Esophagus squamous epithelium (tissue), 5 donors: ENCODE measurements around the gene CMTR1. TPM values are rescaled to one million over a fixed set of nuclear protein-coding genes. Genes with fewer than 3 reads are reported as not detected.
A peak's percentile ranks its signal among the peaks of the same experiment; 100 is the strongest.

Source experiments
- DNase-seq: peaks from one replicate; lab custom pipeline; 2025; lab: John Stamatoyannopoulos, UW
- H3K27ac ChIP-seq, 4 donors: fragments of 200-600 bp; sonication (generic); one replicate each; pipeline ENCODE4 v1.5.1; 2016 to 2019; ENCODE audit warnings: mild to moderate bottlenecking in 1 of 4
- H3K27me3 ChIP-seq, 4 donors: fragments of 200-600 bp; sonication (generic); 1 replicate in 3 of 4; 2 replicates in 1 of 4; pipeline versions ENCODE4 v1.5.1 to v1.6.0; 2017 to 2021; ENCODE audit warnings: antibody characterized with exemption in 1 of 4
- H3K36me3 ChIP-seq, 3 donors: fragments of 200-600 bp; sonication (generic); one replicate each; pipeline ENCODE4 v1.5.1; 2016 to 2019
- H3K4me1 ChIP-seq, 3 donors: fragments of 200-600 bp; sonication (generic); one replicate each; pipeline ENCODE4 v1.5.1; 2017 to 2019
- H3K4me3 ChIP-seq, 4 donors: fragments of 200-600 bp; sonication (generic); 1 replicate in 3 of 4; 2 replicates in 1 of 4; pipeline ENCODE4 v1.5.1; 2016 to 2019; ENCODE audit warnings: mild to moderate bottlenecking in 2 of 4, moderate library complexity in 1 of 4
- H3K9me3 ChIP-seq, 3 donors: fragments of 200-600 bp; sonication (generic); one replicate each; pipeline ENCODE4 v1.5.1; 2016 to 2019
- CTCF ChIP-seq, 6 experiments: fragments of 450-650 bp in 4 of 6; fragments of 200-600 bp in 2 of 6; sonication (generic) in 2 of 6; IDR thresholded peaks; one replicate each; pipeline ENCODE4 v1.5.1; 2016 to 2019; ENCODE audit warnings: antibody characterized with exemption in 6 of 6, mild to moderate bottlenecking in 4 of 6, moderate library complexity in 4 of 6
- POLR2A ChIP-seq, 4 donors: fragments of 450-650 bp; IDR thresholded peaks; one replicate each; pipeline ENCODE4 v1.6.1; 2017; ENCODE audit warnings: antibody characterized with exemption in 4 of 4, mild to moderate bottlenecking in 4 of 4, moderate library complexity in 3 of 4
- WGBS, 2 donors: methylation state at CpG; one replicate each; pipeline ENCODE4 v1.1.5; 2018; 5-methylcytosine and 5-hydroxymethylcytosine counted together
- intact Hi-C: fragments of 100-400 bp; cut with DNase I; formaldehyde crosslinking; loops from one replicate; pipeline ENCODE4 v1.15.0; 2022
- total RNA-seq, 4 donors: library from RNA; depleted of rRNA; stranded (reverse); fragments of >200 nt; gene quantifications; one replicate each; pipeline ENCODE4 v1.1.0, GENCODE V29; 2016
- donor health status: DM: yes; HTN: yes; CAD: no.

Gene CMTR1
- total RNA-seq, 4 donors from 2014 or later = 15.2 to 30.5 (median 20.5) TPM

- no peak overlapping the region for H3K27ac ChIP-seq
- WGBS, 2 donors = 81 to 91% methylated on average over 4 of the region's 4 CpGs
- peaks cover 0 to 6% (median 0%) of the 10 kb centered on the region in 4 donors for H3K27me3 ChIP-seq
- DNase-seq = no peak
- no peaks in the 10 kb centered on the region for H3K36me3 ChIP-seq
- H3K4me1 ChIP-seq = no peaks in the 10 kb centered on the region
- intact Hi-C loops = no loop called here
- no peaks in the 10 kb centered on the region for H3K9me3 ChIP-seq
- no peak overlapping the region for H3K4me3 ChIP-seq
- TF ChIP-seq CTCF (IDR thresholded peaks at IDR 0.05) (no peak), POLR2A (IDR thresholded peaks at IDR 0.05) (no peak)
These were observed 6.7 kb upstream of the CMTR1 start for GRCh38 chr6:37426058-37426944.

DNA sequence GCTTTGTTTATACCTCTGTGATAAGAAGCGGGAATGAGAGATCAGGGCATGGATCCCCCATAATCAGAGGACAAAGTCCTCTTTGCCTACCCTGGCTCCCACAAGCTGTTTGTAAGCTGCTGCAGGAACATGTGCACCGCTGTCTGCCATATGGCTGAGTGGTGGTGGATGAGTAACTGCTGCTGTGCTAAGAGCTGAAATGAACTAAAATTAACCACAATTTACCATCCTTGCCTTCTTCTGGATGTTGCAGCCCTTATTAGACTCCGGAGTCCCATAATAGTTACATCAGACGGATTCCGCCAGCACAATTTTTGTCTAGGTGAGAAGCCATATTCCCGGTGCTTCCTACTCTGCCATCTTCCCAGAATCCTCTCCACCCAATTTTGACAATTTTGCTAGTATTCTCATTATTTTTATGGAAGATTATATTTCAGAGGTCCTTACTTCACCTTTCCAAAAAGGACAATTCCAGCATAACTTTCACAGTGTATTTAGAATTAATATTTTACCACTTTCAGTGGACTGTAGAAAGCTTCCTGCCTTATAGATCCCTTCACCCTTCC is 6.0 kb upstream of the CMTR1 start:
- no peaks in the 10 kb centered on the region for H3K36me3 ChIP-seq
- intact Hi-C loops = no loop called here
- no peak overlapping the region for H3K27ac ChIP-seq
- H3K4me3 ChIP-seq = no peak overlapping the region
- no peaks in the 10 kb centered on the region for H3K9me3 ChIP-seq
- TF ChIP-seq POLR2A (IDR thresholded peaks at IDR 0.05) = no peak
- TF ChIP-seq CTCF (IDR thresholded peaks at IDR 0.05) = no peak
- H3K4me1 ChIP-seq = peaks cover 0 to 1% (median 0%) of the 10 kb centered on the region in 3 donors
- peaks cover 0 to 6% (median 0%) of the 10 kb centered on the region in 4 donors for H3K27me3 ChIP-seq
- WGBS, 2 donors = 92 to 94% methylated on average over 6 of the region's 6 CpGs
- DNase-seq = no peak

DNA sequence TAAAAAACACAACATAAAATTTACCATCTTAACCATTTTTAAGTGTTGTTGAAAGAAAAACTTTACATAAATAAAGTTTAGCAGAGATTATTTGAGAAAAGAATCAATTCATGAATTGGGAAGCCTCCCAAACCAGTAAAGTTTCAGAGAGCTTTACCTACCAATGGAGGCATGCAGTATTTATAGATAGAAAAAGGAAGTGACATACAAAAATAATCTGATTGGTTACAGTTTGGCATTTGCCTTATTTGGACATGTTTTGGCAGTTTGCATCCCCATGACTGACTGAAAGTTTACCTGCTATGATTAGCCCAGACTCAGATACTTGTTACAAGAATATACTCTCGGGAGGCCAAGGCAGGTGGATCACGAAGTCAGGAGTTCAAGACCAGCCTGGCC is 3.7 kb upstream of the CMTR1 start:
- Histone ChIP-seq H3K27ac (no peak overlapping the region), H3K27me3 (peaks cover 0 to 6% (median 0%) of the 10 kb centered on the region in 4 donors), H3K4me3 (no peak overlapping the region), H3K9me3 (no peaks in the 10 kb centered on the region), H3K36me3 (no peaks in the 10 kb centered on the region), H3K4me1 (peaks cover 5 to 17% (median 6%) of the 10 kb centered on the region in 3 donors)
- intact Hi-C loops = no loop called here
- DNase-seq = no peak
- no peak for TF ChIP-seq POLR2A (IDR thresholded peaks at IDR 0.05)
- no peak for TF ChIP-seq CTCF (IDR thresholded peaks at IDR 0.05)
- 86 to 94% methylated on average over 2 of the region's 2 CpGs for WGBS, 2 donors

- peaks cover 0 to 6% (median 0%) of the 10 kb centered on the region in 4 donors for H3K27me3 ChIP-seq
- H3K27ac ChIP-seq = peak overlapping the region; percentile 87 to 97 (median 94)
- peaks cover 6 to 25% (median 11%) of the 10 kb centered on the region in 3 donors for H3K4me1 ChIP-seq
- H3K4me3 ChIP-seq = peak overlapping the region; percentile 70 to 94 (median 88)
- H3K9me3 ChIP-seq = no peaks in the 10 kb centered on the region
- TF ChIP-seq POLR2A (IDR thresholded peaks at IDR 0.05) = no peak
- DNase-seq = no peak
- intact Hi-C loops = no loop called here
- WGBS, 2 donors = 7 to 17% methylated on average over 7 of the region's 7 CpGs
- H3K36me3 ChIP-seq = peaks cover under 1 to 23% (median 10%) of the 10 kb centered on the region in 3 donors
These were observed 468 bp upstream of the CMTR1 start for GRCh38 chr6:37432590-37432915.

DNA sequence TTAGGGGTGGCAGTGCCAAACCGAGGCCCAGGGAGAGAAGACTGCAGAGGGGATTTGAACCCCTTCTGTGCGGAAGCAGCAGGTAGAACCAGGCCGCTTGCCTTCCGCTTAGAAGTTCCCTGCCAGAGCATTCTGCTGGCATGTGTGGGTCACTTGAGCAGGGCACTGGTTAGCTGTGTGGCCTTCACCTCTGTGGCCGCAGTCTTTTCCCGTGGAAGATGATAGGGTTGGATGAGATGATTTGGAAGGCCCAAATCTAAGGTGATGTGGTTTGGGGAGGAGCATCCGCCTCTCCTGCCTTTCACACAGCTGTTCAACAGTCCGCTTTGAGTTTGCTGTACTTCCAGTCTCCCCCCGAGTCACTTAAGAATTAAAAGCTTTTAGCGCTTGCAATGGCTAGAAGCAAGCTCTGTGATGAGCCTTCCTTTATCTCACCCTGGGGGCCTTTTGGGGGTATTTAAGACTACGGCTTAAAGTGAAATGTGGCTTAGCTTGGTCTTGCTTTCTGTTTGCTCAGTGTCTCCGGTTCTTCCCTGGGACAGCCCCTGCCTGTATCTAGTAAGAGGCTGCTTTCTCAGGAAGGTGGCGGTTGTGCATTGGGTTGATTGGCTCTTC is 743 bp downstream of the CMTR1 start:
- no peak for DNase-seq
- Histone ChIP-seq H3K36me3 (peaks cover 6 to 35% (median 13%) of the 10 kb centered on the region in 3 donors), H3K27me3 (no peaks in the 10 kb centered on the region), H3K4me1 (peaks cover 6 to 30% (median 11%) of the 10 kb centered on the region in 3 donors), H3K4me3 (peak overlapping the region; percentile 70 to 94 (median 88)), H3K27ac (peak overlapping the region; percentile 87 to 97 (median 94)), H3K9me3 (no peaks in the 10 kb centered on the region)
- intact Hi-C loops = no loop called here
- WGBS, 2 donors = 4 to 8% methylated on average over 6 to 10 of the region's 13 CpGs
- no peak for TF ChIP-seq POLR2A (IDR thresholded peaks at IDR 0.05)
- TF ChIP-seq CTCF (IDR thresholded peaks at IDR 0.05) = no peak
